GM19395 (cell line): ENCODE measurements around the gene SLITRK2.

Experiments used
- ATAC-seq: cut with Tn5 transposase; IDR thresholded peaks from one replicate; pipeline ENCODE4 v1.9.1; 2021; ENCODE audit warnings: mild to moderate bottlenecking, moderate library complexity; ENCODE audit not compliant: unreplicated experiment

SLITRK2 gene

GRCh38 chrX:145853181-145853580 lies 35.6 kb downstream of the SLITRK2 start:
- no peak for ATAC-seq

DNA sequence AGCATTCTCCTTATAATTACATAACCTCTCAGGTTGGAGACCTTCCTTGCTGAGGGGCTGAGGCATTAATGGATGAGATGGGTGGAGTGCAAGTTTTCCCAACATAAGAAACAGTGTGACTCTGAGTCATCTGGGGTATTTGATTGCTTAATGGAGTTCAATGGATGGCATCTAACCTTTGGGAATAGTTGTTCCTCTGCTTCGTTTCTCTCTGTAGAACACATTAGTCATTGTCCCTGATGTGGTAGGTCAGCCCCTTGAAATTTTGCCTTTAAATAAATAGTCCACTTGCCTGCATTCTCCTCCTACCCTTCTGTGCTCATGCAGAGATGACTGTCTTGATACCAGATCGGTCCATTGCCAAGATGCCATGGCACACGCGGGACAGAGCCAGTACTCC lies 38.6 kb downstream of the SLITRK2 start:
- ATAC-seq: no peak

DNA sequence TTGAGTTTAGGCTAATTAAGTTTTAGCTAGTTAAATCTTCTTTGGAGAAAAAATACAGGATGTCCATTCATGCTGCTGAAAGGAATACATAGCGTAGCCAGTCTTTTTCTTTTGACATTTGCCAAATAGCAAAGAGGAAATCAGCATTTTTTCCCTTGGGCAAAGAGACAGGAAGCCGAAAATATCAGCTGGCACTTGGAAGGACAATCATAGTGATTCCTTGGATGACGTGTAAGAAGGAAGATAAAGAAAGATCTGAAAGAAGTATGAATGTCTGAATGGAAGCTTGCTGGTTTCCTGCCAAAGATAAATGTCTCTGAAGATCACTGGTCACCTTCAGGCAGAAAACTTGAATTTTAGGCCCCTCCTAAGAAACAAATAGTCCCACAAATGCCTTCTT lies 44.2 kb downstream of the SLITRK2 start:
- no peak for ATAC-seq

GRCh38 chrX:145865082-145865481 lies 47.5 kb downstream of the SLITRK2 start:
- ATAC-seq: no peak
